OCI-LY3 (cell line): Measurements from ENCODE around the gene TBXA2R.

Experiments used
- EZH2phosphoT487 ChIP-seq: fragments of 200-600 bp; shearing (Covaris generic); IDR thresholded peaks from 2 replicates; pipeline ENCODE4 v1.6.1; 2018; ENCODE audit warnings: antibody characterized with exemption, mixed run types, low read depth
- TF ChIP-seq, protein P1 (sequence below): fragments of 200-600, 300-600 bp; sonication (generic); IDR thresholded peaks from 2 replicates; pipeline ENCODE4 v1.5.1; 2014; ENCODE audit warnings: antibody characterized with exemption, low read length, low read depth

DNA sequence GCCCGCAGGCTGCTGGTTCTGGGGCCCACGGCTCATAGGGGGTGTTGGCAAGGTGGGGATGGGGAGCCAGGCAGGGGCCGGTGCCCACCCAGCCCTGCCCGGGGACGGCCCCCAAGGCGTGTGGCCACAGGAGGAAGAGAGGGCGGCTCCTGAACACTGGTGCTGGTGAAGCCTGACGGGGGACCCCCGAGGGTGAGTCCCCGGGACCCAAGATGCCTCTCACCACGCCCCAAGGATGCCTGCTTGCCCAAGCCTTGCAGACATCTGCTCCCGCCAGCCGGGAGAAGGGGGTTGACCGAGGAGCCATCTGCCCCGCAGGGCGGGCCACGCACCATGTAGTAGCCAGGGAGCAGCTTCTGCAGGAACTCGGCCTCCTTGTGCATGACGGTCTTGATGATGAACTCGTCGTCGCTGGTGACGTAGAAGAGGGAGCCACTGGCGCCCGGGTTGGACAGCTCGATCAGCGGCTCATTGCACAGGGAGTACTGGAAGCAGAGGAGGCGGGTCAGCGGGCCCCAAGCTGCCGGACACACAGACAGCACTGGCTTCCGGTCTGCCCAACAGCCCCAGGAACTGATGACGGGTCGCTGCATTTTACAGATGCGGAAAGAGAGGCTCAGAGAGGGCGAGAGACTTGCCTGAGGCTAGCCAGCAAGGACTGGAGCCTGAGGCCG, 49.5 kb upstream of the TBXA2R start:
- TF ChIP-seq, protein P1, sequence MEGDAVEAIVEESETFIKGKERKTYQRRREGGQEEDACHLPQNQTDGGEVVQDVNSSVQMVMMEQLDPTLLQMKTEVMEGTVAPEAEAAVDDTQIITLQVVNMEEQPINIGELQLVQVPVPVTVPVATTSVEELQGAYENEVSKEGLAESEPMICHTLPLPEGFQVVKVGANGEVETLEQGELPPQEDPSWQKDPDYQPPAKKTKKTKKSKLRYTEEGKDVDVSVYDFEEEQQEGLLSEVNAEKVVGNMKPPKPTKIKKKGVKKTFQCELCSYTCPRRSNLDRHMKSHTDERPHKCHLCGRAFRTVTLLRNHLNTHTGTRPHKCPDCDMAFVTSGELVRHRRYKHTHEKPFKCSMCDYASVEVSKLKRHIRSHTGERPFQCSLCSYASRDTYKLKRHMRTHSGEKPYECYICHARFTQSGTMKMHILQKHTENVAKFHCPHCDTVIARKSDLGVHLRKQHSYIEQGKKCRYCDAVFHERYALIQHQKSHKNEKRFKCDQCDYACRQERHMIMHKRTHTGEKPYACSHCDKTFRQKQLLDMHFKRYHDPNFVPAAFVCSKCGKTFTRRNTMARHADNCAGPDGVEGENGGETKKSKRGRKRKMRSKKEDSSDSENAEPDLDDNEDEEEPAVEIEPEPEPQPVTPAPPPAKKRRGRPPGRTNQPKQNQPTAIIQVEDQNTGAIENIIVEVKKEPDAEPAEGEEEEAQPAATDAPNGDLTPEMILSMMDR, result no peak
- no peak for TF ChIP-seq EZH2phosphoT487
